Stimulated activated CD4-positive, alpha-beta T cell treated with anti-CD3 and anti-CD28 coated beads, Interleukin-12 subunit alpha, Interleukin-12 subunit beta, amount 100 ng/mL, for 4 hours (primary cell): Measurements from ENCODE around the gene TMEM25.
"Not testable (repeated sequence)": the region's sequence is repeated elsewhere in the genome, so short reads cannot be mapped to it uniquely, and the experiment has no call there.

Experiments used
- DNase-seq: peaks from one replicate; pipeline ENCODE4 v3.0.0-alpha.2; 2020

TMEM25 gene

GRCh38 chr11:118530683-118531596 is at the start of gene TMEM25:
Gene TMEM25, plus strand, starts transcription at chr11:118531192. Its CDS starts 610 bp downstream, at chr11:118531802.
- DNase-seq: peak; percentile 76

- not testable (repeated sequence) for DNase-seq
Observed at GRCh38 chr11:118481238-118481637, 49.8 kb upstream of the TMEM25 start.

- no peak for DNase-seq
Observed at GRCh38 chr11:118484405-118484804, 46.6 kb upstream of the TMEM25 start.

DNA sequence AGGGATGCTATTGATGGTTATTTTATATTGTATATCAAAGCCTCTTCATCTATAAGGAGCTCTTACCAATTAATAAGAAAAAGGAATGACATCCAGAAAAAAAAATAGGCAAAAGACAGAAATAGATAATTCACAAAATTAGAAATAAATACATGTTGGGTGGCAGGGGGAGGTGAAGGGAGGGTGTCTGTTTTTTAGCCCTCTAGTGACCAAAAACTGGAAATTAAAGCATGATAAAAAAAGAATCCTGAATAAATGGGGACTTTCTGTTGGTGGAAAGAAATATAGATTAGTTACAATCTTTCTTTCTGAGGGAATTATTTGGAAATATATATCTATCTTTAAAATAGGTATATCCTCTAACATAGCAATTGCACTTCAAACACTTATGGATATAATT is 45.7 kb upstream of the TMEM25 start:
- no peak for DNase-seq

DNA sequence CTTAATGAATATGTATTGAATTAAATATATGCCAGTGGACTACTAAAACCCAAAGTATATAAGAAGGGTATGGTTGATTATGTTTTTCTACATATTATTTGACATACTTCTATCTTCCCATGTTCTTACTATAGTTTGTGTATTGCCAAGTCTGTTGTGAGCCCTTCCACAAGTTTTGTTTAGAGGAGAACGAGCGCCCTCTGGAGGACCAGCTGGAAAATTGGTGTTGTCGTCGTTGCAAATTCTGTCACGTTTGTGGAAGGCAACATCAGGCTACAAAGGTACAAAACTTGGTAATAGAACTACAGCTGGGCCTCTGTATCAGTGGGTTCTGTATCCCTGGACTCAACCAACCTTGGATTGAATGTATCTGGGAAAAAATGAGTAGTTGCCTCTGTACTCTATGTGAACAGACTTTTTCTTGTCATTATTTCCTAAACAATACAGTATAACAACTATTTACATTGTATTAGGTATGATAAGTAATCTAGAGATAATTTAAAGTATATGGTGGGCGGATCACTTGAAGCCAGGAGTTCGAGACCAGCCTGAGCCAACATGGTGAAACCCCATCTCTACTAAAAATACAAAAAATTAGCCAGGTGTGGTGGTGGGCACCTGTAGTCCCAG is 42.4 kb upstream of the TMEM25 start:
- peak; percentile 73 for DNase-seq

- no peak for DNase-seq
Observed at GRCh38 chr11:118491041-118491440, 40.0 kb upstream of the TMEM25 start.

GRCh38 chr11:118497831-118498230 is 33.2 kb upstream of the TMEM25 start:
- no peak for DNase-seq

GRCh38 chr11:118503216-118503615 is 27.8 kb upstream of the TMEM25 start:
- no peak for DNase-seq

GRCh38 chr11:118511601-118512000 is 19.4 kb upstream of the TMEM25 start:
- no peak for DNase-seq

DNA sequence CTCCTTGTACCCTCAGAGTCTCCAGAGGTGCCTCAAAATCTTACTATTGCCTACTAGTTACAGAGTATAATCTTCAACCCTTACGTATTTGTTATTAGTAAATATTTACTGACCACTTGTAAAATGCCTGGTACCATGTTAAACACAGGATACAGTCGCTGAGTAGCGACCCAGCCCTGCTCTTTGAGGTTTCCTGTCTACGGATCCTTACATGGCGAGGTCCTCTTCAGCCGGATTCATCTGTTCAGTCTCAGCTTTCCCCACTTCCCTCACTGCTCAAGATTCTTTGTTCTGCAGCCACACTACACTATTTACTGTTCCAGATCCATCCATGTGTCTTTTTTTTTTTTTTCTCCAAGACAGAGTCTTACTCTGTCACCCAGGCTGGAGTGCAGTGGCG is 16.9 kb upstream of the TMEM25 start:
- DNase-seq: no peak

GRCh38 chr11:118519549-118519948 is 11.4 kb upstream of the TMEM25 start:
- DNase-seq: no peak

- DNase-seq: no peak
Observed at GRCh38 chr11:118521892-118522311, 9.1 kb upstream of the TMEM25 start.

- no peak for DNase-seq
Observed at GRCh38 chr11:118522571-118523072, 8.4 kb upstream of the TMEM25 start.

DNA sequence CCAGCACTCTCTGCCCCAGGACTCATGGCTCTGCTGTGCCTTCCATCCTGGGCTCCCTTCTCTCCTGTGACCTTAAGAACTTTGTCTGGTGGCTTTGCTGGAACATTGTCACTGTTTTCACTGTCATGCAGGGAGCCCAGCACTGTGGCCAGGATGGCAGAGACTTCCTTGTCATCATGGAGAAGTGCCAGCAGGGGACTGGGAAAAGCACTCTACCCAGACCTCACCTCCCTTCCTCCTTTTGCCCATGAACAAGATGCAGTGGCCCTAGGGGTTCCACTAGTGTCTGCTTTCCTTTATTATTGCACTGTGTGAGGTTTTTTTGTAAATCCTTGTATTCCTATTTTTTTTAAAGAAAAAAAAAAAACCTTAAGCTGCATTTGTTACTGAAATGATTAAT is 6.6 kb upstream of the TMEM25 start:
- no peak for DNase-seq

- no peak for DNase-seq
Observed at GRCh38 chr11:118524757-118525470, 6.1 kb upstream of the TMEM25 start.

DNA sequence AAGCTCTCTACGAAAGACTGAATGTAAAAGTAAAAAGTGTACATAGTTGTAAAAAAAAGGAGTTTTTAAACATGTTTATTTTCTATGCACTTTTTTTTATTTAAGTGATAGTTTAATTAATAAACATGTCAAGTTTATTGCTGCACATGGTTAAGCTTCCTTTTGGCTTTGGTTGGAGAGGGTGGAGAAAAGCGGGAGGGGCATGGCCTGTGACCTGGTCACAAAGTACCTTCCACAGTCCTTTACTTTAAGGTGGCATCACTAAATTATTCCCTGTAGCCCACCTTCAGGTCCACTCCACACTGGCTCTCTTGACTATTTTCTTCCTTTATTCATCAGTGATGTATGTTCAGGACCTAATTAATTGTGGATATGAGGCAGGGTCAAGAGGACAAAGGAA is 4.3 kb upstream of the TMEM25 start:
- no peak for DNase-seq

DNA sequence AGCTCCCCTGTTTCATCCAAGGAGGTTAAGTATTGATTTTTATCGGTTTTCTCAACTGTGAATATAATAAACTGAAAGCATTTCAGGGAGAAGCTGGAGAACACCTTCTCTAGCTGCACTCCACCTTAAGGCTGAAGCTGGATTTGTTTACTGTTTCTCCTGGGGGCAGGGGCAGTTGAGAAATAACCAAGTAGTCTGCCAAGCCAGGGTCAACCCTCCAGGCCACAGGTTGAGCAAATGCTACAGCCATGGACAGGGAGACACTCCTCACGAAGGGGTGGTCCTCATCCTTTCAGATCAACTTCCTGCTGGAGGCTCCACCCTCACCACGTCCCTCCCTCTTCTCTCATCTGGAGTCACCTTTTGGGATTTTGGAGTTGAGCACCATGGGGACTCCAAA is 3.9 kb upstream of the TMEM25 start, which contains the start of gene TTC36:
Gene TTC36, plus strand, starts transcription at position 366 of the 400 bp plus-strand sequence. Its CDS starts 21 bp downstream, at position 387.
- DNase-seq: no peak

DNA sequence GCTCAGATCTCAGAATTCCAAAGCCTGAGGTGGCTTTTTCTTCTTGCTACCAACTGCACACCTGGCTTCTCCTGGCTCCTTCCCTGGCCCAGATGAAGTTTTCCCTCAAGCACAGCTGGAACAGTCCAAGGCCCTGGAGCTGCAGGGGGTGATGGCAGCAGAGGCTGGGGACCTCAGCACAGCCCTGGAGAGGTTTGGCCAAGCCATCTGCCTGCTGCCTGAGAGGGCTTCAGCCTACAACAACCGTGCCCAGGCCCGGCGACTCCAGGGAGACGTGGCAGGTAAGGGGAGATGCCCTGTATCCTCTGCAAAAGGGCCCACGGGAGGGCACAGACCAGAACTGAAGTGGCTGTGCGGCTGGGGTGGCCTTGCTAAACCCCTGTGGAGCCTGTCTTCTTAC is 2.5 kb upstream of the TMEM25 start:
- DNase-seq: no peak

DNA sequence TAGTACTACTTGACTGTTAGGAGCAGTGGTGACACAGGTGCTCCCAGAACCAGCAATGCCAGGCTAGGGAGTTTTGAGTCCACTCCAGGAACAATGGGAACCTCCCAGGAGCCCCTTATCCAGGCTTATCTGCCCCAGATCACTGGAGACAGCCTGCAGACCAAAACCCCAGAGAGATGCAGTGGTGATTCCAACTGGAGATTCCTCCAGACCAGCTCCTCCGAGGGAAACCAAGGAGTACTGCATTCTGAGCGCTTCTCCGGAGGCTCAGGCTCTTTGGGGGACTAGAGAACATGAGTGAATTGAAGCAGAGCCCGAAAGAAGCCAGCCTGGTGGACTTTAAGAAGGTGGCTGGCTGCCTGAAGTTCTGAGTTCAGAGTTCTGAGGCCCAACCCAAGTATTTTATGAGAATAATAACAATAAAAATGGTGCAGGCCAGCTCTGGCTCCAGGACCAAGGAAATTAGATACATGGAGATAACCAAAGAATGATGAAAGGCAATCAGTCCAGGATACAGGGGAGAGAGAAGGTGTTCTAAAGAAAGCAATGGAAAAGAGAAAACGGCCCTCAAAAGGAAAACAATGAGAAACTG is 1.3 kb upstream of the TMEM25 start:
- no peak for DNase-seq

- DNase-seq: no peak
Observed at GRCh38 chr11:118530180-118530682, 761 bp upstream of the TMEM25 start.

- DNase-seq: no peak
Observed at GRCh38 chr11:118531597-118532084, 649 bp downstream of the TMEM25 start.

DNA sequence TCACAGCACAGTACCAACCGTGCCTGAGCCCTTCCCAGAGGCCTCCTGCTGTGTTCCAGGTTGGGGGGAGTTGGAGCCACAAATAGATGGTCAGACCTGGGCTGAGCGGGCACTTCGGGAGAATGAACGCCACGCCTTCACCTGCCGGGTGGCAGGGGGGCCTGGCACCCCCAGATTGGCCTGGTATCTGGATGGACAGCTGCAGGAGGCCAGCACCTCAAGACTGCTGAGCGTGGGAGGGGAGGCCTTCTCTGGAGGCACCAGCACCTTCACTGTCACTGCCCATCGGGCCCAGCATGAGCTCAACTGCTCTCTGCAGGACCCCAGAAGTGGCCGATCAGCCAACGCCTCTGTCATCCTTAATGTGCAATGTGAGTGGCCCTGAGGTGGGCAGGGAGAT is 1.1 kb downstream of the TMEM25 start:
- DNase-seq: no peak
